Measurements from ENCODE around the gene HMGCS1. TPM values are rescaled to one million over a fixed set of nuclear protein-coding genes. Genes with fewer than 3 reads are reported as not detected.
A peak's percentile ranks its signal among the peaks of the same experiment; 100 is the strongest.

The HMGCS1 gene
- total and polyA plus RNA-seq, 9 of the 15 experiments (the other 6 are each of a cell fraction or from before 2014, with no cell fraction given): 43.7 to 337 (median 111) TPM

DNA sequence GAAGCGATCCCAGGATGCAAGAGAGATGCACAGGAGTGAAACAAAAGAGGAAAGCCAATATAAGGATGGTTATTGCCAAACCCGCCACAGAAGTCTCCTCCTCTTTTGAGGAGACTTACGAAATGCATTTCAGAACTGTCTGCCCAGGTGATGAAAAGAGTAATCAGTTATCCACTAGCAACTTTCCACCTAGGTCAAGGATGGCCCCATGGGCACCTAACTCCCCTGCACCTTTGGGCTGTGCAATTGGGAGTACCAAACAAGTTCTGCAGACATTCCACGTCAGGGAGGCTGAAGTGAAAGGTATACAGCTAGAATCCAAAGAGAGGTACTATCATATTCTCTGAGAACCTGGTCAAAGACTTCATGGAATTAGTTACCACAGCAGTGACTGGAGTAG is 25.7 kb downstream of the HMGCS1 start:
- DNase-seq (ENCODE audit: extremely low read depth in 1 of 4, low spot score in 3 of 4) (no peak), FAIRE-seq (no peak), ATAC-seq (no peak)
- Histone ChIP-seq H4K20me1 (replicated peaks; ENCODE audit: control insufficient read depth, insufficient read depth, low read length) (no peaks in the 10 kb centered on the region), H3K79me2 (ENCODE audit: control insufficient read depth, insufficient read depth, low read length) (no peaks in the 10 kb centered on the region), H3K27ac (ENCODE audit: extremely low read depth, low read depth, low read length) (no peak overlapping the region), H3K9me3 (replicated peaks; ENCODE audit: control insufficient read depth, insufficient read depth, low read depth, low read length) (no peaks in the 10 kb centered on the region), H3K9me1 (ENCODE audit: control insufficient read depth, insufficient read depth, low read length) (no peaks in the 10 kb centered on the region), H3K27me3 (ENCODE audit: control insufficient read depth in 2 of 2, insufficient read depth in 2 of 2, low read length in 2 of 2) (no peaks in the 10 kb centered on the region), H3K4me3 (no peak overlapping the region), H3K4me2 (ENCODE audit: insufficient read depth, low read length) (no peak overlapping the region), H3K36me3 (ENCODE audit: control insufficient read depth, insufficient read depth, low read length) (peaks cover 58% of the 10 kb centered on the region), H2AFZ (ENCODE audit: low read depth, low read length) (no peak overlapping the region), H3K4me1 (replicated peaks in 1 of 2; ENCODE audit: control insufficient read depth in 2 of 2, insufficient read depth in 2 of 2, low read length in 2 of 2) (peaks cover 0 to 5% of the 10 kb centered on the region in 2 experiments; a peak in 3 of 5 replicates), H3K9ac (ENCODE audit: insufficient read depth in 1 of 2, low read depth in 2 of 2, low read length in 2 of 2) (no peak overlapping the region)
- ChIA-PET CTCF (ENCODE audit: low intra/inter-chr PET ratio) (no interaction called here), POLR2A (interaction anchor here (1.0 to 1.8 kb wide), 6 partner anchors 8 to 295 kb away, joined by 3 to 6 read pairs (median 6); partner anchors contain the start of gene HMGCS1)
- TF ChIP-seq FOXA3 (CRISPR knock-in tag; conservative IDR thresholded peaks at IDR 0.05 in 1 of 2, IDR thresholded peaks at IDR 0.05 in 1 of 2): no peak
- no peak for TF ChIP-seq CBFB (CRISPR knock-in tag; IDR thresholded peaks at IDR 0.05)
- TF ChIP-seq HDAC1 (IDR thresholded peaks at IDR 0.05): no peak
- TF ChIP-seq ESRRB (CRISPR knock-in tag; IDR thresholded peaks at IDR 0.05; ENCODE audit: borderline replicate concordance): no peak
- TF ChIP-seq POLR2A (conservative IDR thresholded peaks at IDR 0.05): 0 out of 2 replicates have a peak, but pooled peaks have one; percentile 0
- TF ChIP-seq FOS (IDR thresholded peaks at IDR 0.05; ENCODE audit: extremely low read depth, insufficient read length): no peak
- TF ChIP-seq ZNF12 (CRISPR knock-in tag; IDR thresholded peaks at IDR 0.05): no peak
- TF ChIP-seq, protein P1, sequence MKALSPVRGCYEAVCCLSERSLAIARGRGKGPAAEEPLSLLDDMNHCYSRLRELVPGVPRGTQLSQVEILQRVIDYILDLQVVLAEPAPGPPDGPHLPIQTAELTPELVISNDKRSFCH (CRISPR knock-in tag; IDR thresholded peaks at IDR 0.05): no peak
- TF ChIP-seq, protein P1 (tag; IDR thresholded peaks at IDR 0.05): no peak
- peak; percentile 10; the same call in 1 of the 2 replicates for TF ChIP-seq SUPT5H (IDR thresholded peaks at IDR 0.05)
- TF ChIP-seq TAF1 (IDR thresholded peaks at IDR 0.05; ENCODE audit: control insufficient read depth, extremely low read depth, insufficient read depth, low read length, severe bottlenecking): no peak
- TF ChIP-seq, protein P2, sequence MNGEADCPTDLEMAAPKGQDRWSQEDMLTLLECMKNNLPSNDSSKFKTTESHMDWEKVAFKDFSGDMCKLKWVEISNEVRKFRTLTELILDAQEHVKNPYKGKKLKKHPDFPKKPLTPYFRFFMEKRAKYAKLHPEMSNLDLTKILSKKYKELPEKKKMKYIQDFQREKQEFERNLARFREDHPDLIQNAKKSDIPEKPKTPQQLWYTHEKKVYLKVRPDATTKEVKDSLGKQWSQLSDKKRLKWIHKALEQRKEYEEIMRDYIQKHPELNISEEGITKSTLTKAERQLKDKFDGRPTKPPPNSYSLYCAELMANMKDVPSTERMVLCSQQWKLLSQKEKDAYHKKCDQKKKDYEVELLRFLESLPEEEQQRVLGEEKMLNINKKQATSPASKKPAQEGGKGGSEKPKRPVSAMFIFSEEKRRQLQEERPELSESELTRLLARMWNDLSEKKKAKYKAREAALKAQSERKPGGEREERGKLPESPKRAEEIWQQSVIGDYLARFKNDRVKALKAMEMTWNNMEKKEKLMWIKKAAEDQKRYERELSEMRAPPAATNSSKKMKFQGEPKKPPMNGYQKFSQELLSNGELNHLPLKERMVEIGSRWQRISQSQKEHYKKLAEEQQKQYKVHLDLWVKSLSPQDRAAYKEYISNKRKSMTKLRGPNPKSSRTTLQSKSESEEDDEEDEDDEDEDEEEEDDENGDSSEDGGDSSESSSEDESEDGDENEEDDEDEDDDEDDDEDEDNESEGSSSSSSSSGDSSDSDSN (IDR thresholded peaks at IDR 0.05; ENCODE audit: borderline replicate concordance in 1 of 2, low read depth in 2 of 2, low read length in 2 of 2): no peak
- no peak for TF ChIP-seq CREM (IDR thresholded peaks at IDR 0.05; ENCODE audit: low read depth)
- TF ChIP-seq POLR2AphosphoS2 (IDR thresholded peaks at IDR 0.05; ENCODE audit: low read length): 0 out of 2 replicates have a peak, but pooled peaks have one; percentile 31
- no peak for TF ChIP-seq HES1 (IDR thresholded peaks at IDR 0.05; ENCODE audit: low read depth)
- no peak for TF ChIP-seq SRSF3 (IDR thresholded peaks at IDR 0.05; ENCODE audit: insufficient read depth, low read length)
- no peak for TF ChIP-seq CTBP1 (IDR thresholded peaks at IDR 0.05; ENCODE audit: borderline replicate concordance)
- TF ChIP-seq CEBPB (tag; IDR thresholded peaks at IDR 0.05): peak; percentile 35; the same call in 1 of the 2 replicates
- TF ChIP-seq ZNF121 (CRISPR knock-in tag; conservative IDR thresholded peaks at IDR 0.05): no peak
- TF ChIP-seq PTBP1 (IDR thresholded peaks at IDR 0.05; ENCODE audit: low read depth, low read length): no peak
- TF ChIP-seq PHTF2 (CRISPR knock-in tag; IDR thresholded peaks at IDR 0.05): no peak
- 63% methylated on average over 4 of the region's 4 CpGs for WGBS (ENCODE audit: insufficient coverage, low coverage, missing lambda C conversion rate)
- BruUV-seq (replicated peaks): no TSS peak
- intact Hi-C loops (cut with micrococcal nuclease) (no loop called here), in situ Hi-C loops (cut with MboI) (no loop called here)
